ENCODE results near the gene RAB7A.
"Not testable (repeated sequence)": the region's sequence is repeated elsewhere in the genome, so short reads cannot be mapped to it uniquely, and the experiment has no call there.

The RAB7A gene

DNA sequence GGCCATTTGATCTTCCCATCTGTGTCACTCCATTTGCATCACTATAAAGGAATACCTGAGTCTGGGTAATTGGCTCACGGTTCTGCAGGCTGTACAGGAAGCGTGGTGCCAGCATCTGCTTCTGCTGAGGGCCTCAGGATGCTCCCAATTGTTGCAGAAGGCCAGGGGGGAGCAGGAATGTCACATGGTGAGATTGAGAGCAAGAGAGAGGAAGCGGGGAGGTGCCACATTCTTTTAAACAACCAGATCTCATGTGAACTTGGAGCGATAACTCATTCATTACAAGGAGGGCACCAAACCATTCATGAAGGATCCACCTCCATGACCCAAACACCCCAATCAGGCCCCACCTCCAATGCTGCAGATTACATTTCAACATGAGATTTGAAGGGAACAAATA is 13.1 kb upstream of the RAB7A start:
- no peak for DNase-seq

DNA sequence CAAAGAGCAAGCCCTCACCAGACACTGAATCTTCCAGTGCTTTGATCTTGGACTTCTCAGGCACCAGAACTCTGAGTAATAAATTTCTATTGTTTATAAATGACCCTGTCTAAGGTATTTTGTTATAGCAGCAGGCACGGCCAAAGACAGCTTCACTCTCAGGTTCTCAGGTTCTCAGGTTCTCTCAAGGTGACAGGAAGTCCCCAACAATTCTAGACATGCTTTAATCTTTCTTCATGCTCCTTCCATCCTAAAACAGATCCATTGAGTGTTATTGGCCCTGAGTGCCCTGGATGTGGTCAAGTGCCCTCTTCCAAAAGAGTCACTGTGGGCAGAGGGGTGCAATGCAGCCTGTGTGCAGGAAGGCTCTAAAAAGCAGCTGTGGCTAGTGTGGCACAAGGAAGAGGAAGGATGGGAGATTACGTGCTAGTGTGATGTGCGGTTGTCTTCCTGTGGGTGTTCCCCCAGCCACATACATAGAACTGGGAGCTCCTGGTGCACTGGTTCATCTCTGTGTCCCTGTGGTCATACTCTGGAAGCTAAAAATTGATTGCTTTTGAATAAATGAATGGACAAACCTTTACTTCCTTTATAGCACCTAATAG is 11.0 kb upstream of the RAB7A start:
- no peak for DNase-seq

DNA sequence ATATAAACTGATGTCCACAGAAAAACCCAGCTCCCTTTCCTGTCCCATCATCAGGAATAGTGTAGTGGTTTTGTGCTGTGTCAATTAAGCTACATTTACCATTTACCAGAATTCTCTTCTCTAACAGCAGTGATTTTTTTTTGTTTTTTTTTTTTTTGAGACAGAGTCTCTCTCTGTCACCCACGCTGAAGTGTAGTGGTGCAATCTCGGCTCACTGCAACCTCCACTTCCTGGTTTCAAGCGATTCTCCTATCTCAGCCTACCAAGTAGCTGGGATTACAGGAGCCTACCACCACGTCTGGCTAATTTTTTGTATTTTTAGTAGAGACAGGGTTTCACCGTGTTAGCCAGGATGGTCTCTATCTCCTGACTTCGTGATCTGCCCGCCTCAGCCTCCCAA is 7.1 kb upstream of the RAB7A start:
- not testable (repeated sequence) for DNase-seq

DNA sequence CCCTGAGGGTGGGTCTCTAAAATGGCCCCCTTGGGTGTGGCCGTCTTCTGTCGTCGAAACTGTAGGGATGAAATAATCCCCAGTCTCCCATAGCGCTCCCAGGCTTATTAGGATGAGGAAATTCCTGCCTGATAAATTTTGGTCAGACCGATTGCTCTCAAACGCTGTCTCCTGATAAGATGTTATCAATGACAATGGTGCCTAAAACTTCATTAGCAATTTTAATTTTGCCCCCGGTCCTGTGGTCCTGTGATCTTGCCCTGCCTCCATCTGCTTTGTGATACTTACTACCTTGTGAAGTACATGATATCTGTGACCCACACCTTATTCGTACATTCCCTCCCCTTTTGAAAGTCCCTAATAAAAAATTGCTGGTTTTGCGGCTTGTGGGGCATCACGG is 5.1 kb upstream of the RAB7A start:
- no peak for DNase-seq

DNA sequence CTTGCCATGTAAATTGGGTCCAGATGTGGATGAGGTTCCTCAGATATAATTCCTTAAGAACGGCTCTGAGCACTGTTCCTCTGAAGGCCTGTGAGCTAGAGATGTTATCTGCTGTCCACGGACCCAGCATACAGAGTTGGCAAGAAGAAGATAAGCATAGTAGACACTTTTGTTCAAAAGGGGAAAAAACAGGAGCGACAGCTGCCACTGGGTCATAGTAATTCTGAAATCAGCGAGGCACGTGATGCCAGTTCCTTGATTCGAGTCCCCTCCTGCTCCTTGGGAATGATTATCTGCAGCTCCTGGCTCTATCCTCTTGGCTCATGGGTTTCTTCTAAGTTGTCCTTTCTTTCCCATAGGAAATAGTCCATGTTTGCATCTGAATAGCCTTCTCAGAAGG is 2.5 kb upstream of the RAB7A start:
- no peak for DNase-seq

DNA sequence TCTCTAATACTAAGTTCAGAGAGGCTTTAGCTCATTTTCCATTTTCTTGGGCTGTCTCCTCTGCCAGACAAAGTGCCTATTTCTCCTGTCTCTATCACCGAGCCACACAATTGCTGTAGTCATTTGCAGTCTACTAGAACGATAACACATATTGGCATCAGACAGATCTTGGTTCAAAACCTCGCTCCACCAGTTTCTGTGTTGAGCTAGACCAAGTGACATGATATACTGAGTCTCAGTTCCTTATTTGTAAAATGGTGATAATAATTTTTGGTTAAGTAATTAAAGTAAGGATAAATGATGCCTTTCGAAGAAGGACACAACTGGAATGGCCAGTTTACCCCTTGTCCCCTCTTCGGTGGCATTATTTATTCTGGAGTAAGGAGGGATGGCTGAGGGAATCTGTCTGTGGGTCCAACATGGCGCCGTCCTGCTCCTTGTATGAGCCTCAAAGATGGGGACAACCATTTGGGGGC is 398 bp upstream of the RAB7A start:
- no peak for DNase-seq

DNA sequence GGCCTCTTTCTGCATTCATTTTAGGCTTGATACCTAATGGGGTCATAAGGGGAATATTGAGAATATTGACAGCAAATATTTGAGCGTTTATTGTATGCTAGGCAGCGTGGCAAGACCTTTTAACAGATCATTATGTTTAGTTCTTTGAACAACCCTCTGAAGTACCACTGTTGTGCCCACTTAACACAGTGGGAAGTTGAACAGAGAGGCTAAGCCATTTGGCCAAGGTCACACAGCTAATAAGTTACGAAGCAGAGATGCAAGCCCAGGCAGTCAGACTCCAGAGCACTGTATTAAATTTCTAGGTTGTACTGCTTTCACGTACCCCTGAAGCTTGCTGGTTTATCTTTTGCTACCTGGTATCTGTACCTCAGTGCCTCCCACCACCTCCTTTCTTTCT is 1.1 kb downstream of the RAB7A start:
- no peak for DNase-seq

DNA sequence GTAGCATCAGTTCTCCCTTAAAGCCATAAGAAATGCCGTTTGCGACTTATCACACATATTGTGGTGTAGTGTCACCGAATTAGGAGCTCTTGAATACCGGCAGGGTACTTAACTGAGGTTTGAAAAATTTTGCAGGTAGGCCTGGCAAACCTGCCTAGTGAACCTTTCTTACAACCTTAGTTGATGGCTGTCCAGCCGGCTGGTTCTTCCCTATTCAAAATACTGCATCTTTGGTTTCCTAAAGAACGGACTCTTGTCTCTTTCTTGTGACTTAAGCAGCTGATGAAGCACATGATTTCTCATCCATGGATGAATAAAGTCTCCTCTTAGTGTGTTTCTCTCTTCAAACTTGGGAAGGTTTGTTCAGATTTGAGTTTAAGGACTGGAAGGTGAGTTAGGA is 1.5 kb downstream of the RAB7A start:
- no peak for DNase-seq

DNA sequence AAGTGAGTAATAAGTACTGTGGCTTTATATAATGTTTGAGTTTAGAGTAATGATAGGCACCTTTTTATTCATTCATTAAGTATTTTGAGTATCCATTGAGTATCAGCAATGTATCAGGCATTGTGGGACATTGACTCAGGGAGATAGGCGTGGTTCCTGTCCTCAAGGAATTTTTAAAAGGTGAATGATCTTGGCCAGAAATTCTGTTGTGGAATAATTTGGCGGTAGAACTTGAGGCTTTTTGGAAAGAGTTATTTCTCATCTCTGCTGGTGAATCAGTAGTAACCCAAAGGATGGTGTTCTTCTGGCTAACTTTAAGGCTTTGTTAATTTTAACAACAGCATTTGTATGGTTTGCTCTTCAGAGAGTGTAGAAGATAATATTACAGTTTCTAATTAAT is 2.0 kb downstream of the RAB7A start:
- DNase-seq = peak; percentile 29

DNA sequence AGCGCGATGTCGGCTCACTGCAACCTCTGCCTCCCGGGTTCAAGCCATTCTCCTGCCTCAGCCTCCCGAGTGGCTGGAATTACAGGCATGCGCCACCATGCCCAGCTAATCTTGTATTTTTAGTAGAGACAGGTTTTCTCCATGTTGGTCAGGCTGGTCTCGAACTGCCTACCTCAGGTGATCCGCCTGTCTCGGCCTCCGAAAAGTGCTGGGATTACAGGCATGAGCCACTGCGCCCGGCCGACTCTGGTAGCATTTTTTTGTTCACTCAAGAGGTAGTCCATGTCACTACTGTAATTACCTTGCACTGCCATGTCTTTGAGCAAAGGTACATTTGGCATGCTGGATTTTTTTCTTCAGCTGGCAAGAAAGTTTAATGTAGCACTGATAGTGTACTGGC is 2.5 kb downstream of the RAB7A start:
- not testable (repeated sequence) for DNase-seq

DNA sequence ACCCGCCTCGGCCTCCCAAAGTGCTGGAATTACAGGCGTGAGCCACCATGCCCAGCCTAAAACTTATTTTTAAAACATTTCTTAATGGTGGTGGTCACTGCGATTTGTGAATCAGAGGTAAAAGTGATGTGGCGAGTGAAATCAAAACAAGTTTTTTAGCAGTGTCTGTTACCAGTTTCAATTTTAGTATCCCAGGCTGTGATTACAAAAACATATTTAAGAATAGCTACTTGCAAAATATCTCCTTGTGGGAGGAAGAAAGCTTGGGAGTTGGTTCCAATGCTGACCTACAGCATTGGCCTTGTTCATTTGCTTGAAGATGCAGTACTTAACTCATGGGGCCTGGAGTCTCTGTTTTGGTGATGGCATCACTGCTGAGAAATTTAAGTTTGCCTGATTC is 4.5 kb downstream of the RAB7A start:
- DNase-seq = no peak

DNA sequence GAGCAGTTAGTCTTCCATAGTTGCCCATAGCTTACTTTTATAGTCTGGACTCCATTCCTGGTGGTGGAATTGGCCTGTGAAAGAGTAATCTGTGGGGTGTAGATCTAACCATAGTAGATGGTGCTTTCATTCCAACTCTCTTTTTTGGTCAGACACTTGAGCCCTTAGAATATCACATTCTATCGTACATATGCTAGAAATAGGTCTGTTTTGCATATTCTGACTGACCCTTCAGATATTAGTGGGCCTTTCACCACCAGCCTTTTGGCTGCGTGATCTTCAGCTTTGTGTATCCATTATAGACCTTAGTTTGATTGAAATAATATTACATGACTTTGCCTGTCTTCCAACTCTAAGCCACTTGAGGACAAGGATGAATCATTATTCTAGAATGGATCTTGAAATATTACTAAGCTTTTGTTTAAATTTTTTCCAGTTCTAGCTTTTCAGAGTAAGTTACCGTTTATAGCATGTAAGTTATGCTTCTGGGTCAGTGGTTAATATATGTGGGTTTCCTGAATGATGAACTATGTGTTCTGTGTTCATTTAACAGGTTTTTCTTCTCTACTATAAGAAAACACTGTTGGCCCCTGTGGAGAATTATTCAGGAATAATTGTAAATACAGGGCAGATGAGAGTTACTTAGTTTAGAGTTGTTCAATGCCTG is 8.7 kb downstream of the RAB7A start:
- DNase-seq = no peak

DNA sequence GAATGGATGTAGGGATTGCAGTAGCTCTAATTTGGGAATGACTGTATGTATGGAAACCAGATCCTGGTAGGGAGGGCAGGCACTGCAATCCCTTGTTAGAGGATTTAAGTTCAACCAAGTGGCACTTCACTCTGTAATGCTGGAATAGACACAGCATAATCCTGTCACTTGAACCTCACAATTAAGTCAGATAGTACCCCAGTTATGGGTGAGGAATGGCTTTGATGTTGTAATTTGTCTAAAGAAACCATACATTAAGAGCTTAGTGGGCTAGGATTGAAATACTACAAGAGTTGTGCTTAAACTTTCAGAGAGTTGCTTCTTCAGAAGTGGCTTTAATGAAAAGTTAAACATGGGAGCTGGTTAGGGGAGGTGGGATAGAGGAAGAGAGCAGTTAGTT is 9.3 kb downstream of the RAB7A start:
- DNase-seq = no peak

DNA sequence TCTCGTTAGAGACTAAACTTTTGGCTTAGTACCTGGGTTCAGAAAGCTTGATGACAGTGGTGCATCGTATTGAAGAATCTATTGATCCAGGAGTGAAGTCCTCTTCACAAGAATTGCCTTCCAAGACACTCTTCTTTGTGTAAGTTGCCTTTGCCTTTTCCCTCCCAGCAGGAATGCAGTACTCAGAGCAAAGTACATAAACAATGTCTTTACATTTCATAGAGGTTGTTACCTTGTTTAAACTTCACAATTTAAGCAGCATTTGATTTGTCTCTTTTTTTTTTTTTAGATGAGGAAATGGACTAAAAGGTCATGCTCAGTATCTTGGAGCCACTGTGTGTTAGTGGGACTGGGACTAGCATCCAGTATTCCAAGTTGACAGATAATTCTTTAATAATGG is 9.9 kb downstream of the RAB7A start:
- DNase-seq = no peak

DNA sequence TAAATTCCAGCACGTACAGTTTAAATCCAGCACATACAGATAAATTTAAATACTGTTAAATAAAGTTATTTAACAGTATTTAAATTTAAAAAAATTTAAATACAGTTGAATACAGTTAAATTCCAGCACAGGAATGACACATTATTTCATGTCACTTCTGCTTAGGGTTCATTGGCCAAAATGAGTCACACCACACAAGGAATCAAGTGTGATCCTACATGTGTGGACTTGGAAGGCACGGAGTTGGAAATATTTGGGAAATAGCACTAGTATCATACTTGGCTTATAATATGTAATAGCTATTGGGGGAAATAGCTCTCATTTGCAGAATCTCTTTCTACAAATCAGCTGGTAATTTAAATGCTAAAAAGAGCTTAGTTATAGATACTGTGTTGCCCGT is 10.6 kb downstream of the RAB7A start:
- peak; percentile 30 for DNase-seq

DNA sequence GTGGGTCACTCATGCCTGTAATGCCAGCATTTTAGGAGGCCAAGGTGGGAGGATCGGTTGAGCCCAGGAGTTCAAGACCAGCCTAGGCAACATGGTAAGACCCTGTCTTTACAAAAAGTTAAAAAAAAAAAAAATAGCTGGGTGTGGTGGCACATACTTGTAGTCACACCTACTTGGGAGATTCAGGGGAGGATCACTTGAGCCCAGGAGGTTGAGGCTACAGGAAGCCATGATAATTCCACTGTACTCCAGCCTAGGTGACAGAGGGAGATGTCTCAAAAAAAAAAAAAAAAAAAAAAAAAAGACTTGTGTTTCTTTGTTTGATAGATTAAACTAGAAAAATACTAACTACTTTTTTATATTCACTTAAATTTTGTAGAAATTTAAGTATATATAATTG is 14.6 kb downstream of the RAB7A start:
- no peak for DNase-seq

DNA sequence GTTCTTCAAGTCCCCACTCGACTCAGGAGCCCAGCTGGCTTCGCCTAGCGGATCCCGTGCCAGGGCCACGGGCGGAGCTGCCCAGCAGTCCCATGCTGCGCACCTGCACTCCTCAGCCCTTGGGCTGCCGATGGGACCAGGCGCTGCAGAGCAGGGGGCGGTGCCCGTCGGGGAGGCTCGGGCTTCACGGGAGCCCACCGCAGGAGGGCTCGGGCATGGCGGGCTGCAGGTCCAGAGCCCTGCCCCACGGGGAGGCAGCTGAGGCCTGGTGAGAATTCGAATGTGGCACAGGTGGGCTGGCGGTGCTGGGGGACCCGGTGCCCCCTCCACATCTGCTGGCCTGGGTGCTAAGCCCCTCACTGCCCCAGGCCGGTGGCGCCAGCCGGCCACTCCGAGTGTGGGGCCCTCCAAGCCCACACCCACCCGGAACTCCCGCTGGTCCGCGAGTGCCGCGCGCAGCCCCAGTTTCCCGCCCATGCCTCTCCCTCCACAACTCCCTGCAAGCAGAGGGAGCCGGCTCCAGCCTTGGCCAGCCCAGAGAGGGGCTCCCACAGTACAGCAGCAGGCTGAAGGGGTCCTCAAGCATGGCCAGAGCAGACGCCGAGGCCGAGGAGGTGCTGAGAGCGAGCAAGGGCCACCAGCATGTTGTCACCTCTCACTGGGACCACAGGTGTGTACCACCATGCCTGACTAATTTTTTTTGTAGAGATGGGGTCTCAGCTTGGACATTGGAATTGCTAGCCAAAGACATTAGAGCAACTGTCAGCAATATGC is 17.0 kb downstream of the RAB7A start:
- DNase-seq = no peak

DNA sequence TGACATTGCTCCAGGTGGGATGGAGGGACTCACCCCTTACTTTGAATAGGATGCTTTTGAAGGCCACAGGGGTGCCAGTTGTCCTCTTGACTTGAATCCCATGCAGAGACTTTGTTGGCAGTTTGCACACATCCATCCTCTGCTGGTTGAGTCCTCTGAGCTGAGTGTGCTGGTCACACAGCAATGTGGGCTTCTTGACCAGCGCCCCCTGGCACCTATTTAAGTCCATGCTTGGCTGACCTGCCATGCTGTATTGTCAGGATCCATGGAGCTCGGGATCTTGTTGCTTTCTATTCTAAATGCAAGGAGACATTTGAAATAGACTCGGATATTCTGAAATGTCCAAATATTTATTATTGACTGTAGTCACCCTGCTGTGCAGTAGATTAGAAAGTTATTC is 19.8 kb downstream of the RAB7A start:
- no peak for DNase-seq

DNA sequence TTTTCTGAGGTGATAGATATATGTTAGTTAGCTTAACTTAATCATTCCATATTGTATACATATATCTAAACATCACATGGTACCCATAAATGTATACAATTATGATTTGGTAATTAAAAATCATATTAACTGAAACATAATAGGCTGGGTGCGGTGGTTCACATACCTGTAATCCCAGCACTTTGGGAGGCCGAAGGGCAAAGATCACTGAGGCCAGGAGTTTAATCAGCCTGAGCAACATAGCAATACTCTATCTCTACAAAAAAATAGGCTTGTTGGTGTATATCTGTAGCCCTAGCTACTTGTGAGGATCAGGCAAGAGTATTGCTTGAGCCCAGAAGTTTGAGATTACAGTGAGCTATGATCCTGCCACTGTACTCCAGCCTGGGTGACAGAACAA is 20.9 kb downstream of the RAB7A start:
- no peak for DNase-seq

DNA sequence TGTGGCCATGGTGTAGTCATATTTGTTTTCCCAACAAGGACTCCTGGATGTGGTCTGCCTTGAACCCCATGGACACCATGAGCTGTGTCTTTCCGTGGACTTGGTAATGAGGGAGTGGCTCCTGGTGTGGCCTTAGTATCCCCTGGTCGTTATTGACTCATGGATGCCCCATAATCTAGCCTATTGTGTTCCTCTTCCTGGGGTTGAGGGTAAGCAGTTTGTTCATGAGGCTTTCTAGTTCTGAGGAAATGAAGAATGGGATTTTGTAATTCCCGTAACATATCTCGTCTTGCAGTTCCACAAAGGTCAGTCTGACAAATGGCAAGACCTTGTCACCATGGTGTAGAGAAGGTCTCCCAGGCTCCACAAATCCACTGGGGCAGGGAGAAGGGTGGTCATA is 22.6 kb downstream of the RAB7A start:
- DNase-seq = no peak

DNA sequence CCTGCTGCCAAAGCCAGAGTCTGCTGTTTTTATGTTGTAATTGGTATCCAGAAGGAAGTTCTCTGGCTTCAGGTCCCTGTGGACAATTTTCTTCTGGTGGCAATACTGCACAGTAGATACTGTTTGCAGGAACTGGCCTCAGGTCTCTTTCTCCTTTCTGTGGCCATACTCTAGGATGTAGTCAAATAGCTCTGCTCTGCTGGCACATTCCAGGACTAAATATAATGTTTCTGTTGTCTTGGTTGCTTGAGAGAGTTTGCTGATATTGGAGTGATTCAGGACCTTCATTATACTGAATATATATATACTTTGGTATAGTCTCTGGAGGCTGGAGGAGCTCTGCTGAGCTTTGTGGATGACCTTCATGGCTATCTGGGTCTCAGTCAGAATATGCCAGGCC is 23.1 kb downstream of the RAB7A start:
- no peak for DNase-seq

DNA sequence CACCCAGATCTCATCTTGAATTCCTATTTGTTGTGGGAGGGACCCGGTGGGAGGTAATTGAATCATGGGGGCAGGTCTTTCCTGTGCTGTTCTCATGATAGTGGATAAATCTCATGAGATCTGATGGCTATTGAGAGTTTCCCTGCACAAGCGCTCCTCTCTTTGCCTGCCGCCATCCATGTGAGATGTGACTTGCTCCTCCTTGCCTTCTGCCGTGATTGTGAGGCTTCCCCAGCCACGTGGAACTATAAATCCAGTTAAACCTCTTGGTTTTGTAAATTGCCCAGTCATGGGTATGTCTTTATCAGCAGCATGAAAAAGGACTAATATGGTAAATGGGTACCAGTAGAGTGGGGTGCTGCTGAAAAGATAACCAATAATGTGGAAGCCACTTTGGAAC is 23.6 kb downstream of the RAB7A start:
- DNase-seq = not testable (repeated sequence)

DNA sequence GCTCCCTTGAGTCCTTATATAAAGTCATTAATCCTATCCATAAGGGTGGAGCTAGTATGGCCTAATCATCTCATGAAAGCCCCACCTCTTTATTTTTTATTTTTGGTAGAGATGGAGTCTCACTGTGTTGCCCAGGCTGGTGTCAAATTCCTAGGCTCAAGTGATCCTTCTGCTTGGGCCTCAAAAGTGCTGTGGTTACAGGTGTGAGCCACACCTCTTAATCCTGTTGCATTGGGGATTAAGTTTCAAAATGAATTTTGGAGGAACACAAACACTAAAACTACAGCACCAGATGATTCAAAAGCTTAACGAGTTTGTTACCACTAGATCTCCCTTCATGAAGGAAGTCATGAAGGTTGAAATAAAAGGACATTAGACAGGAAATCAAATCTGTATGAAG is 27.7 kb downstream of the RAB7A start:
- DNase-seq = no peak

DNA sequence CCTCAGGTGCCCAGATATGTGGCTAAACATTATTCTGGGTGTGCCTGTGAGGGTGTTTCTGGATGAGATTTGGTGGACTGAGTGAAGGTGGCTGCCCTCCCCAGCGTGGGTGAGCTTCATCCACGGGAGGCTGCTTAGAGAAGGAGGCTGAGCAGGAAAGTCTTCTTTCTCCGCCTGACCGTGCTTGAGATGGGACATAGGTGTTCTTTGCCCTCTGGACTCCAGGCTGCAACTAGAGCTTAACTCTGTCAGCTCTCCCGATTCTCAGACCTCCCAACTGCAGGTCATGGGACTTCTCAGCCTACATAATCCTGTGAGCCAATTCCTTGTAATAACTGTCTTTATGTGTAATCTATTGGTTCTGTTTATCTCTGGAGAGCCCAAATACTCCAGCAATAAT is 34.1 kb downstream of the RAB7A start:
- DNase-seq = no peak

Measured in fibroblast of upper back skin (primary cell).